ENCODE measurements around the gene C14orf180.

GRCh38 chr14:104550340-104550860 is 29.2 kb upstream of the C14orf180 start:
- TF ChIP-seq CTCF (conservative IDR thresholded peaks at IDR 0.05), result no peak
- TF ChIP-seq ZFX (IDR thresholded peaks at IDR 0.05), result no peak
